IMR-90 (cell line): ENCODE results near the gene SLC6A12. TPM values are rescaled to one million over a fixed set of nuclear protein-coding genes. Genes with fewer than 3 reads are reported as not detected.

ENCODE experiments used
- ATAC-seq: fragments of 200-7000 bp; cut with Tn5 transposase; 2 replicates; pipeline ENCODE4 v1.9.1; 2020; ENCODE audit warnings: low read depth, mild to moderate bottlenecking, moderate library complexity
- BruUV-seq: library from RNA; stranded (reverse); fragments of 400-500 nt; replicated peaks from 2 replicates; lab custom pipeline; 2021; lab: Mats Ljungman, UMichigan
- CTCF ChIA-PET: fragments of 300-600 bp; formaldehyde crosslinking; extraction: SDS; loops from one replicate; lab custom pipeline; 2021; ENCODE audit warnings: antibody characterized with exemption; lab: Yijun Ruan, JAX
- POLR2A ChIA-PET: fragments of 300-600 bp; sonication (Branson Sonifier 250); formaldehyde crosslinking; loops from one replicate; lab custom pipeline; 2022; ENCODE audit warnings: antibody characterized with exemption; ENCODE audit not compliant: unreplicated experiment; lab: Charles Lee
- DNase-seq: peaks from one replicate; pipeline ENCODE4 v3.0.0; 2013
- H2AFZ ChIP-seq: replicated peaks from 2 replicates; pipeline ENCODE3; 2013; ENCODE audit warnings: low read length, mild to moderate bottlenecking; ENCODE audit not compliant: poor library complexity
- H2AK5ac ChIP-seq: 2 replicates; pipeline ENCODE4 v1.6.1; 2013; ENCODE audit warnings: low read depth, low read length, inconsistent platforms
- H2AK9ac ChIP-seq: replicated peaks from 2 replicates; pipeline ENCODE3; 2013; ENCODE audit warnings: mild to moderate bottlenecking, low read depth, low read length, moderate library complexity; ENCODE audit not compliant: poor library complexity
- H2BK120ac ChIP-seq: 2 replicates; pipeline ENCODE4 v1.6.1; 2013; ENCODE audit warnings: low read depth, low read length, inconsistent platforms
- H2BK15ac ChIP-seq: 3 replicates; pipeline ENCODE4 v1.6.1; 2013; ENCODE audit warnings: low read depth, low read length, inconsistent platforms
- H2BK20ac ChIP-seq: 2 replicates; pipeline ENCODE4 v1.6.1; 2013; ENCODE audit warnings: low read depth, mild to moderate bottlenecking, inconsistent platforms, low read length, moderate library complexity
- H2BK5ac ChIP-seq: 2 replicates; pipeline ENCODE4 v1.6.1; 2013; ENCODE audit warnings: mild to moderate bottlenecking, low read depth, low read length, inconsistent platforms; ENCODE audit not compliant: poor library complexity, severe bottlenecking
- H3K14ac ChIP-seq: replicated peaks from 2 replicates; pipeline ENCODE4 v1.6.1; 2013; ENCODE audit warnings: low read depth, low read length, inconsistent platforms
- H3K18ac ChIP-seq: 2 replicates; pipeline ENCODE4 v1.6.1; 2013; ENCODE audit warnings: low read depth, low read length, control low read depth
- H3K23ac ChIP-seq: 2 replicates; pipeline ENCODE4 v1.6.1; 2013; ENCODE audit warnings: low read depth, low read length, inconsistent platforms
- H3K27ac ChIP-seq: 2 replicates; pipeline ENCODE4 v1.5.1; 2013; ENCODE audit warnings: mild to moderate bottlenecking, control low read depth, low read length; ENCODE audit not compliant: insufficient read depth
- H3K27me3 ChIP-seq: 2 replicates; pipeline ENCODE4 v1.6.1; 2013; ENCODE audit warnings: low read length; ENCODE audit not compliant: control insufficient read depth, insufficient read depth
- H3K36me3 ChIP-seq: 2 replicates; pipeline ENCODE4 v1.6.1; 2013; ENCODE audit warnings: low read length, mixed read lengths; ENCODE audit not compliant: control insufficient read depth, insufficient read depth
- H3K4ac ChIP-seq: 2 replicates; pipeline ENCODE4 v1.6.1; 2013; ENCODE audit warnings: low read depth, low read length, inconsistent platforms
- H3K4me1 ChIP-seq: 2 replicates; pipeline ENCODE4 v1.6.1; 2013; ENCODE audit warnings: low read length, mixed read lengths; ENCODE audit not compliant: control insufficient read depth, insufficient read depth
- H3K4me2 ChIP-seq: 2 replicates; pipeline ENCODE4 v1.6.1; 2013; ENCODE audit warnings: low read depth, mild to moderate bottlenecking, control low read depth, low read length, moderate library complexity
- H3K4me3 ChIP-seq: 2 replicates; pipeline ENCODE4 v1.5.1; 2013; ENCODE audit warnings: low read depth, mild to moderate bottlenecking, control low read depth, low read length, moderate library complexity; ENCODE audit not compliant: insufficient read depth
- H3K56ac ChIP-seq: 2 replicates; pipeline ENCODE4 v1.6.1; 2013; ENCODE audit warnings: low read length, inconsistent platforms; ENCODE audit not compliant: insufficient read depth; ENCODE audit errors: extremely low read depth
- H3K79me1 ChIP-seq, 2 experiments: 2 replicates each; pipeline ENCODE4 v1.6.1; 2013; ENCODE audit warnings: low read length in 2 of 2, inconsistent platforms in 1 of 2, low read depth in 1 of 2
- H3K9ac ChIP-seq: 2 replicates; pipeline ENCODE4 v1.6.1; 2013; ENCODE audit warnings: low read depth, low read length, control low read depth
- H3K9me1 ChIP-seq: 2 replicates; pipeline ENCODE4 v1.6.1; 2013; ENCODE audit warnings: low read length, inconsistent platforms; ENCODE audit not compliant: insufficient read depth
- H3K9me3 ChIP-seq: 2 replicates; pipeline ENCODE4 v1.6.1; 2013; ENCODE audit warnings: low read length; ENCODE audit not compliant: control insufficient read depth, insufficient read depth
- H4K20me1 ChIP-seq: 2 replicates; pipeline ENCODE4 v1.6.1; 2013; ENCODE audit warnings: low read length, inconsistent platforms; ENCODE audit not compliant: insufficient read depth
- H4K5ac ChIP-seq: 2 replicates; pipeline ENCODE4 v1.6.1; 2013; ENCODE audit warnings: mild to moderate bottlenecking, low read depth, low read length, control low read depth
- H4K8ac ChIP-seq, 2 experiments: 2 replicates each; pipeline ENCODE4 v1.6.1; 2013; ENCODE audit warnings: low read depth in 2 of 2, low read length in 2 of 2, control low read depth in 1 of 2, inconsistent platforms in 1 of 2
- H4K91ac ChIP-seq: 2 replicates; pipeline ENCODE4 v1.6.1; 2013; ENCODE audit warnings: low read depth, low read length, inconsistent platforms; ENCODE audit not compliant: insufficient read depth
- BHLHE40 ChIP-seq: fragments of 150-350 bp; IDR thresholded peaks from 2 replicates; pipeline ENCODE4 v1.6.1; 2016; ENCODE audit warnings: mild to moderate bottlenecking, low read depth, low read length
- CEBPB ChIP-seq: IDR thresholded peaks from 2 replicates; pipeline ENCODE4 v1.6.1; 2012; ENCODE audit warnings: low read depth, low read length, improper control_type of control experiment
- CHD1 ChIP-seq: IDR thresholded peaks from 2 replicates; pipeline ENCODE4 v1.6.1; 2012; ENCODE audit warnings: low read depth, low read length, improper control_type of control experiment
- FOS ChIP-seq: fragments of 150-350 bp; IDR thresholded peaks from 2 replicates; pipeline ENCODE4 v1.6.1; 2016; ENCODE audit warnings: low read depth, low read length
- MAFK ChIP-seq: IDR thresholded peaks from 2 replicates; pipeline ENCODE4 v1.6.1; 2012; ENCODE audit warnings: low read depth, low read length, improper control_type of control experiment
- MAZ ChIP-seq: IDR thresholded peaks from 2 replicates; pipeline ENCODE4 v1.6.1; 2012; ENCODE audit warnings: low read depth, mild to moderate bottlenecking, low read length, improper control_type of control experiment, moderate library complexity, borderline replicate concordance
- MXI1 ChIP-seq: IDR thresholded peaks from 2 replicates; pipeline ENCODE4 v1.6.1; 2012; ENCODE audit warnings: low read depth, mild to moderate bottlenecking, low read length, moderate library complexity, borderline replicate concordance
- NFE2L2 ChIP-seq: fragments of 150-350 bp; IDR thresholded peaks from 2 replicates; pipeline ENCODE4 v1.6.1; 2016; ENCODE audit warnings: low read depth, mild to moderate bottlenecking, low read length
- POLR2A ChIP-seq: IDR thresholded peaks from 2 replicates; pipeline ENCODE4 v1.6.1; 2012; ENCODE audit warnings: mild to moderate bottlenecking, low read depth, low read length
- RAD21 ChIP-seq: IDR thresholded peaks from 2 replicates; pipeline ENCODE4 v1.6.1; 2012; ENCODE audit warnings: low read length, improper control_type of control experiment
- RCOR1 ChIP-seq: IDR thresholded peaks from 2 replicates; pipeline ENCODE4 v1.6.1; 2012; ENCODE audit warnings: mild to moderate bottlenecking, low read length, improper control_type of control experiment; ENCODE audit not compliant: insufficient replicate concordance
- RFX5 ChIP-seq: IDR thresholded peaks from 2 replicates; pipeline ENCODE4 v1.8.0; 2012; ENCODE audit warnings: low read depth, mild to moderate bottlenecking, low read length, moderate library complexity
- SMC3 ChIP-seq: fragments of 150-350 bp; IDR thresholded peaks from 2 replicates; pipeline ENCODE4 v1.6.1; 2016; ENCODE audit warnings: low read depth, mild to moderate bottlenecking, antibody characterized with exemption, low read length, moderate library complexity
- WGBS, 2 experiments: methylation state at CpG; one replicate each; pipeline versions ENCODE4 v1.1.5 to v1.1.7; 2013; ENCODE audit warnings: missing lambda C conversion rate in 2 of 2; ENCODE audit not compliant: insufficient read length in 1 of 2; ENCODE audit errors: extremely low coverage in 2 of 2; 5-methylcytosine and 5-hydroxymethylcytosine counted together
- dilution Hi-C: fragments of 300-500 bp; cut with HindIII; formaldehyde crosslinking; loops from one replicate; pipeline ENCODE4 v1.14.3; 2018; ENCODE audit warnings: low sequenced_read_pairs; ENCODE audit not compliant: unreplicated experiment
- in situ Hi-C: fragments of 300-500 bp; cut with MboI; formaldehyde crosslinking; loops from 3 replicates; pipeline ENCODE4 v1.14.3; 2019; ENCODE audit warnings: low sequenced_read_pairs, inconsistent platforms, mixed read lengths
- intact Hi-C: fragments of 100-400 bp; cut with micrococcal nuclease; formaldehyde crosslinking; loops from 2 replicates; pipeline ENCODE4 v1.10.0; 2022
- polyA plus RNA-seq, 3 experiments: library from polyadenylated mRNA; depleted of rRNA; stranded (reverse); fragments of >200 nt; gene quantifications; 2 replicates each; pipeline ENCODE4 v1.2.3, GENCODE V29; 2012; ENCODE audit warnings: low replicate concordance in 1 of 3
- total RNA-seq: library from RNA; depleted of rRNA; stranded (reverse); fragments of >200 nt; gene quantifications from 2 replicates; pipeline ENCODE4 v1.2.3, GENCODE V29; 2012
- TF ChIP-seq, protein P1 (sequence below): fragments of 150-350 bp; IDR thresholded peaks from 2 replicates; pipeline ENCODE4 v1.6.1; 2017; ENCODE audit warnings: mild to moderate bottlenecking, antibody characterized with exemption, low read length, low read depth
- TF ChIP-seq, protein P2 (sequence below): fragments of 150-350 bp; IDR thresholded peaks from 2 replicates; pipeline ENCODE4 v1.6.1; 2016; ENCODE audit warnings: low read depth, mild to moderate bottlenecking, low read length, moderate library complexity, borderline replicate concordance
- TF ChIP-seq, protein P3 (sequence below): conservative IDR thresholded peaks from 2 replicates; pipeline ENCODE4 v1.5.1; 2012; ENCODE audit warnings: mild to moderate bottlenecking, low read depth, low read length, improper control_type of control experiment

The SLC6A12 gene
- total and polyA plus RNA-seq, 2 of the 4 experiments (the other 2 are of a cell fraction), result not detected

DNA sequence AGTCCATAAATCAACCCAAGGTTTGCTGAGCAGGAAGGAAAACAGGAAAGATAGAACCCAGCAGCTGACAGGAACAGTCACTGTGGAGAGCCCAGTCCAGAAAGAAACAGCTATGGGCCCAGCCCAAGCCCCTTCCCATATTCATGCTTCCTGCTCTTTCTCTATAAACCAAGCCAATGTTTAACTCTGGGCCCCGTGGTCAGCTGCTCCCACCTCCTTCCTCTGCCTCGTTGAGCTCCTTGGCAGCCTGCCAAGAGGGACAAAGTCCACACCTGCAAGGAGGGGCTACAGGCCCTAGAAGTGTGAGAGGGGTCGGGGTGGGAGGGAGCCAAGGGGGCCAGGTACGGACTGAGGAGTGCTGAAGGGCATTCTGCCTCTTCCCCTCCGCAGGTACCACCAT is 38.7 kb upstream of the SLC6A12 start:
- dilution Hi-C loops (no loop called here), in situ Hi-C loops (no loop called here), intact Hi-C loops (no loop called here)
- H3K4me3 ChIP-seq, result no peak overlapping the region
- H2BK120ac ChIP-seq, result no peak overlapping the region
- H3K27me3 ChIP-seq, result peaks cover 36% of the 10 kb centered on the region
- H3K9me3 ChIP-seq, result no peaks in the 10 kb centered on the region
- TF ChIP-seq MAFK (no peak), MAZ (no peak), RAD21 (no peak), SMC3 (no peak), POLR2A (no peak), FOS (no peak), CHD1 (no peak), BHLHE40 (no peak), NFE2L2 (no peak), CEBPB (no peak), RFX5 (no peak), RCOR1 (no peak), MXI1 (no peak)
- TF ChIP-seq, protein P1, sequence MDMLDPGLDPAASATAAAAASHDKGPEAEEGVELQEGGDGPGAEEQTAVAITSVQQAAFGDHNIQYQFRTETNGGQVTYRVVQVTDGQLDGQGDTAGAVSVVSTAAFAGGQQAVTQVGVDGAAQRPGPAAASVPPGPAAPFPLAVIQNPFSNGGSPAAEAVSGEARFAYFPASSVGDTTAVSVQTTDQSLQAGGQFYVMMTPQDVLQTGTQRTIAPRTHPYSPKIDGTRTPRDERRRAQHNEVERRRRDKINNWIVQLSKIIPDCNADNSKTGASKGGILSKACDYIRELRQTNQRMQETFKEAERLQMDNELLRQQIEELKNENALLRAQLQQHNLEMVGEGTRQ, result no peak
- TF ChIP-seq, protein P2, sequence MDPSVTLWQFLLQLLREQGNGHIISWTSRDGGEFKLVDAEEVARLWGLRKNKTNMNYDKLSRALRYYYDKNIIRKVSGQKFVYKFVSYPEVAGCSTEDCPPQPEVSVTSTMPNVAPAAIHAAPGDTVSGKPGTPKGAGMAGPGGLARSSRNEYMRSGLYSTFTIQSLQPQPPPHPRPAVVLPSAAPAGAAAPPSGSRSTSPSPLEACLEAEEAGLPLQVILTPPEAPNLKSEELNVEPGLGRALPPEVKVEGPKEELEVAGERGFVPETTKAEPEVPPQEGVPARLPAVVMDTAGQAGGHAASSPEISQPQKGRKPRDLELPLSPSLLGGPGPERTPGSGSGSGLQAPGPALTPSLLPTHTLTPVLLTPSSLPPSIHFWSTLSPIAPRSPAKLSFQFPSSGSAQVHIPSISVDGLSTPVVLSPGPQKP, result no peak
- TF ChIP-seq, protein P3, sequence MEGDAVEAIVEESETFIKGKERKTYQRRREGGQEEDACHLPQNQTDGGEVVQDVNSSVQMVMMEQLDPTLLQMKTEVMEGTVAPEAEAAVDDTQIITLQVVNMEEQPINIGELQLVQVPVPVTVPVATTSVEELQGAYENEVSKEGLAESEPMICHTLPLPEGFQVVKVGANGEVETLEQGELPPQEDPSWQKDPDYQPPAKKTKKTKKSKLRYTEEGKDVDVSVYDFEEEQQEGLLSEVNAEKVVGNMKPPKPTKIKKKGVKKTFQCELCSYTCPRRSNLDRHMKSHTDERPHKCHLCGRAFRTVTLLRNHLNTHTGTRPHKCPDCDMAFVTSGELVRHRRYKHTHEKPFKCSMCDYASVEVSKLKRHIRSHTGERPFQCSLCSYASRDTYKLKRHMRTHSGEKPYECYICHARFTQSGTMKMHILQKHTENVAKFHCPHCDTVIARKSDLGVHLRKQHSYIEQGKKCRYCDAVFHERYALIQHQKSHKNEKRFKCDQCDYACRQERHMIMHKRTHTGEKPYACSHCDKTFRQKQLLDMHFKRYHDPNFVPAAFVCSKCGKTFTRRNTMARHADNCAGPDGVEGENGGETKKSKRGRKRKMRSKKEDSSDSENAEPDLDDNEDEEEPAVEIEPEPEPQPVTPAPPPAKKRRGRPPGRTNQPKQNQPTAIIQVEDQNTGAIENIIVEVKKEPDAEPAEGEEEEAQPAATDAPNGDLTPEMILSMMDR, result no peak
- ChIA-PET POLR2A (no interaction called here), CTCF (no interaction called here)
- no peak overlapping the region for H3K14ac ChIP-seq
- H3K18ac ChIP-seq, result no peak overlapping the region
- H3K56ac ChIP-seq, result no peak overlapping the region
- no peak overlapping the region for H2AFZ ChIP-seq
- BruUV-seq, result no TSS peak
- H3K4me2 ChIP-seq, result no peak overlapping the region
- H3K79me1 ChIP-seq, result no peaks in the 10 kb centered on the region
- no peak overlapping the region for H3K9ac ChIP-seq
- no peak overlapping the region for H4K8ac ChIP-seq
- no peaks in the 10 kb centered on the region for H3K4me1 ChIP-seq
- no peaks in the 10 kb centered on the region for H4K20me1 ChIP-seq
- no CpG with 5 or more reads among the region's 5 CpGs for WGBS, 2 experiments
- H2BK15ac ChIP-seq, result no peak overlapping the region
- H3K4ac ChIP-seq, result no peak overlapping the region
- H3K23ac ChIP-seq, result no peak overlapping the region
- DNase-seq, result no peak
- no peaks in the 10 kb centered on the region for H3K36me3 ChIP-seq
- H4K5ac ChIP-seq, result no peak overlapping the region
- no peak overlapping the region for H2AK5ac ChIP-seq
- H3K9me1 ChIP-seq, result 0 out of 2 replicates have a peak, but pooled peaks cover 2% of the 10 kb centered on the region
- no peak overlapping the region for H2BK20ac ChIP-seq
- no peak overlapping the region for H2BK5ac ChIP-seq
- H4K91ac ChIP-seq, result no peak overlapping the region
- H3K27ac ChIP-seq, result no peak overlapping the region
- H2AK9ac ChIP-seq, result no peak overlapping the region
- ATAC-seq, result no peak
